Activated T-cell treated with anti-CD3 and anti-CD28 coated beads, Interleukin-2, amount 50 U/mL, for 1 hour (primary cell): Measurements from ENCODE around the gene RIF1.
A peak's percentile ranks its signal among the peaks of the same experiment; 100 is the strongest.

Source experiments
- DNase-seq: peaks from one replicate; pipeline ENCODE4 v3.0.0-alpha.2; 2020

Gene RIF1, protein sequence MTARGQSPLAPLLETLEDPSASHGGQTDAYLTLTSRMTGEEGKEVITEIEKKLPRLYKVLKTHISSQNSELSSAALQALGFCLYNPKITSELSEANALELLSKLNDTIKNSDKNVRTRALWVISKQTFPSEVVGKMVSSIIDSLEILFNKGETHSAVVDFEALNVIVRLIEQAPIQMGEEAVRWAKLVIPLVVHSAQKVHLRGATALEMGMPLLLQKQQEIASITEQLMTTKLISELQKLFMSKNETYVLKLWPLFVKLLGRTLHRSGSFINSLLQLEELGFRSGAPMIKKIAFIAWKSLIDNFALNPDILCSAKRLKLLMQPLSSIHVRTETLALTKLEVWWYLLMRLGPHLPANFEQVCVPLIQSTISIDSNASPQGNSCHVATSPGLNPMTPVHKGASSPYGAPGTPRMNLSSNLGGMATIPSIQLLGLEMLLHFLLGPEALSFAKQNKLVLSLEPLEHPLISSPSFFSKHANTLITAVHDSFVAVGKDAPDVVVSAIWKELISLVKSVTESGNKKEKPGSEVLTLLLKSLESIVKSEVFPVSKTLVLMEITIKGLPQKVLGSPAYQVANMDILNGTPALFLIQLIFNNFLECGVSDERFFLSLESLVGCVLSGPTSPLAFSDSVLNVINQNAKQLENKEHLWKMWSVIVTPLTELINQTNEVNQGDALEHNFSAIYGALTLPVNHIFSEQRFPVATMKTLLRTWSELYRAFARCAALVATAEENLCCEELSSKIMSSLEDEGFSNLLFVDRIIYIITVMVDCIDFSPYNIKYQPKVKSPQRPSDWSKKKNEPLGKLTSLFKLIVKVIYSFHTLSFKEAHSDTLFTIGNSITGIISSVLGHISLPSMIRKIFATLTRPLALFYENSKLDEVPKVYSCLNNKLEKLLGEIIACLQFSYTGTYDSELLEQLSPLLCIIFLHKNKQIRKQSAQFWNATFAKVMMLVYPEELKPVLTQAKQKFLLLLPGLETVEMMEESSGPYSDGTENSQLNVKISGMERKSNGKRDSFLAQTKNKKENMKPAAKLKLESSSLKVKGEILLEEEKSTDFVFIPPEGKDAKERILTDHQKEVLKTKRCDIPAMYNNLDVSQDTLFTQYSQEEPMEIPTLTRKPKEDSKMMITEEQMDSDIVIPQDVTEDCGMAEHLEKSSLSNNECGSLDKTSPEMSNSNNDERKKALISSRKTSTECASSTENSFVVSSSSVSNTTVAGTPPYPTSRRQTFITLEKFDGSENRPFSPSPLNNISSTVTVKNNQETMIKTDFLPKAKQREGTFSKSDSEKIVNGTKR (N-terminal part only)

DNA sequence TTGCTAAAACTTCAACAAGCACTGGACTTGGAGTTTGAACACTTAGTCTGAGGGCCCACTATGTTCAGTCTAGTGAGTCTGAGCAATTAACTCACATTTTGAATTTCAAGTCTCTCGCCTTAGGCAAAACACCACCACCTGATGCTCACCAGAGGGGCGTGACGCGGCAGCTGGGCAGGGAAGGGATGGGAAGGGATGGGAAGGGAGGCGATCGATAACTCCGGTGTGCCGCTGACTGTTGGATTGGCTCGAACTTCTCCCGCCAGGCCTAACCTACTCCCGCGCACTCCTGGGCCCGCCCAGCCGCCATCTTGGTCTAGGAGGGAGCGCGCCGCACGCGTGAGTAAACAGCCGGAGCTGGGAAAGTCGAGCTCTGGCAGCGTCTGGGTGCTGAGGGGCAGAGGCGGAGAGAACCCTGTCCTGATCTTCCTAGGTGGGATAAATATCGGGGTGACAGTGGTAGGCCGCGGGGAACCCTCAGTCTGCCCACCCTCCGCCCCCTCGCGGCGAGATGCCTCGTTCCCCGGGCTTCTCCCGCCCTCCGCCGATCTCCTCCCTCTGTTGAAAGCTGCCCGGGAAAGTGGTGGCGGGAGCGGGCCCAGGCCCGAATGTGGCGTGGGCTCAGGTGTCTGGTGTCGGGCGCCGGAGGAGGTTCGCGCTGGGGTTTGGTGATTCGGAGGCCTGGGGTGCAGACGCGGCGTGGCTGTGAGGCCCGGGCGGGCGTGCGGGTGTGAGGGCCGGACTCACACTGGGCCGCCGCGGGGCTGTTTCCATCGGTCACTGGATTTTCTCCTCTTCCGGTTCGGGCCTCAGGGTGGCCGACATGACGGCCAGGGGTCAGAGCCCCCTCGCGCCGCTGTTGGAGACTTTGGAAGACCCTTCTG lies at the start of gene RIF1:
Gene RIF1 (plus strand): TSS at position 302 of the 884 bp plus-strand sequence. CDS start 522 bp downstream, at position 824.
- peak; percentile 80 for DNase-seq

DNA sequence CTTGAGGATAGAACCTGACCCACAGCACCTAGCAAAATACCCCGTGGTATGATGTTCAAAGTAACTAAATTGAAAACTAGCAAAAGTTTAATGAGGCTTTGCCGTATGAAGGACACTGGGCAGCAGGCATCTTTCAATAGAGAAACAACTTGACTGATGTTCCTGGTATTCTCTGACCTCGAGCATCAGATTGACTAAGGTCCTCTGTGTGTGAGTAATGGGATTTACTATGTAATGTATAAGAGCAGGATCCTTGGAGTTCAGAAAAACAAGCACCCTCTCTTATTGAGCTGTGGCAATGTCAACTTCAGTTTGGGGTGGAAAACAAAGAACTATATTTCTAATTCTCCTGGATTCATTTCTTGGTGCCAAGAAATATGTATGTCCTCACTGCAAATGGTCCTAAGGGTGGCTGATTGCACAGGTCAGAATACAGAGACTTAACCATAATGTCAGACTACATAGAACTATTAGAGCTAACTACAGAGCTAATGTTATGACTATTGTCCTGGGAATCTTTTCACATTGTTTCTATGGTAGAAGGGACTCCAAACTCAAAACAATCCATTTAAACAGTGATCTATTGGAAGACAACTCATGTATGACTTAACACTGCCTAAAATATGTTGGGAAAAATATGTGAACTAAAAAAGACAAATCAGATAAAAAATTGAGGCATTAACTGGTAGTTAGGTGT lies 47.9 kb upstream of the RIF1 start:
- no peak for DNase-seq

DNA sequence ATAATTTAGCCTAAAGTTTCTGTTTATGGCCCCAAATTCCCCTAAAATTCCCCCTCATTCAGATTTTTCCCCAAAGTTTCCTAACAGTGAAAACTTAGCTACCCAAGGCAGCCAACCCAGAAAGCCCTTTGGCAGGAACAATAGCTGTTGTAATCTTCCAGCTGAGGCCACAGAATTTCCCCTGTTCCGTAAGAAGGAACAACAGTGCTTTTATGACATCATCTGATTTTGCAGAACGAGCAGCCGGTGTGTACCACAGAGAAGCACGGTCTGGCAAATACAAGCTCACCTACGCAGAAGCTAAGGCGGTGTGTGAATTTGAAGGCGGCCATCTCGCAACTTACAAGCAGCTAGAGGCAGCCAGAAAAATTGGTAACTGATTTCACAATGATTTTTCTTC lies 46.0 kb upstream of the RIF1 start:
- no peak for DNase-seq

DNA sequence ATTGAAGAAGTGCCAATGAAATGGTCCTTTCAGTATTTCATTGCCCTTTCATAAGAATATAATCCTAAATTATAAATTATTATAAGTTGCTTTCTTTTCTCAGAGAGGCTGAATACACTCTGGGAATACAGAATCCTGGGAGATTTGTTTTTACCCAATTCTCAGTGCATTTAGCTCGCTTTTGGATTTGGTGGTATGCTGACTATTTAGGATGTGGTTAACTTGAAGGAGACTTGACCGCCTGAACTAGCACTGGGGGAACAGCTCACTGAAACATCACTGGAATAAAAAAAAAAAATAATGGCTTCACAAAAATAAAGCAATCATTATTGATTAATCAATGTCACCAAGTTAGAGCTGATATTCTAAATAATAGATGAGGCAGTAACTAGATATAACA lies 42.1 kb upstream of the RIF1 start:
- DNase-seq = no peak

DNA sequence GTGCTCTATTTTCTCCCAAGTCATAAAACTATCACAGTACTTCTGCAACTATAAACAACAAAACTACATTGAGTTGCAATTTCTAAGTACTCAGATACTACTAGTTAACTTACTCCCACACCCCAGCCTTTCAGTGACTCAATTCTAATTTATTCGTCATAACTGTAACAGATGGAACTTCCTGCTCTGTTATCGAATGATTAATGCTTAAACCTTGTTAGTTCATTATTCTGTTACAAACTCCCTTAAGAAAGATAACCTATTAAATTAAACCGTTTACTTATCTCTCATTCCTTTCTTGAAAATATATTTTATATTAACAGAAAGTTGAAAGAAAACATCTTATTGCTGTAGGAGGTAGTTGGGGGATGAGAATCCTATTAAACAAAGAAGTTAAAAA lies 35.3 kb upstream of the RIF1 start:
- no peak for DNase-seq

DNA sequence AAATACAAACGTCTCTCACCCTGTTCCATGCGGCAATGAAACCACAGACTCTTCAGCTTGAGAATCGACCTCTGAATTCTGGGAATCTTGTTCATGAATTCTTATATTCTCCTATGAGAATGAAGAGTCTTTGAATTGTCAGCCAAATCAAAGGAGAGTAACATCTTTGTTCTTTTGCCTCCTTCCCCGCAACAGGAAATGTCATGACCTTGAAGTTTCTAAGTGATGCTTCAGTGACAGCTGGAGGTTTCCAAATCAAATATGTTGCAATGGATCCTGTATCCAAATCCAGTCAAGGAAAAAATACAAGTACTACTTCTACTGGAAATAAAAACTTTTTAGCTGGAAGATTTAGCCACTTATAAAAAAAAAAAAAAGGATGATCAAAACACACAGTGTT lies 30.5 kb upstream of the RIF1 start:
- no peak for DNase-seq

DNA sequence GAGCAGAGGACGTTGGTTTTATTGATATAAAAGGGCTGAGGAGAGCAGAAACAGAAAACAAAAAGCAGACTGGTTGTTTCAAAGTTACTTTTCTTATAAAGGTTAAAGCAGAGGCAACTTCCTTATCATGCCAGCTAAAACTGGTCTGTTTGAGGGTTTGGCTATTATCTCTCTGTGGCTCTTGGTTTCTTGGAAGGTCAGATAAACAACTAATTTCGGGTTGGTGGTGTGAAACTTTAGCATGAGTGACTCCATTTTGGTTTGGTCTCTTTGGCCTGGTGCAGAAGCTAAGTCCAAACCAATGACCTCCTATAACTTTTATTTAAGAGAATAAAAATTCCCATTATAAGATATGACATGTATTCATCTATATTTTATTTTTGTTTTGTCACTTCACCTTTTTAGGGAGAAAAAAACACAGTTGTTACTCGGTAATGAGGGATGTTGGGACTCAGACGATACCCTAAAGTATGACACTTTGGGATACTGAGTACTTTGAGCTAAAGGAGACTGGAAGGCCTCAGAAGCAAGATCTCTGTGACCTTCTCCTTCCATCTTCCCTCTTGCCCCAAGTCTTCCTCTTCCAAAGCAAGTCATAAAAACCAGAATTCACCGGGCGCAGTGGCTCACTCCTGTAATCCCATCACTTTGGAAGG lies 29.0 kb upstream of the RIF1 start:
- no peak for DNase-seq

DNA sequence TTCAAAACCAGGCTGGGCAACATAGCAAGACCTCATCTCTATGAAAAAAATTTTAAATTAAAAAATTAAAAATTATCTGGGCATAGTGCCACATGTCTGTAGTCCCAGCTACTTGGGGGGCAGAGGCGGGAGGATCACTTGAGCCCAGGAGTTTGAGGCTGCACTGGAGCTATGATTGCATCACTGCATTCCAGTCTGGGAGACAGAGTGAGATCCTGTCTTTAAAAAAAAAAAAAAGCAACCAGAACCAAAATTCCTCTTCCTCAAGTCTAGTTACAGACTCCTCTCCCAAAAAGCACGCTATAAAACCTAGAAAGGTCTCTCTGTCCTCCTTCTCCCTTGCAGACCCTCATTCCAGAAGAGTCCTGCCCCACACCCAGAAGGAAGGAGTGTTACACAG lies 28.4 kb upstream of the RIF1 start:
- no peak for DNase-seq

DNA sequence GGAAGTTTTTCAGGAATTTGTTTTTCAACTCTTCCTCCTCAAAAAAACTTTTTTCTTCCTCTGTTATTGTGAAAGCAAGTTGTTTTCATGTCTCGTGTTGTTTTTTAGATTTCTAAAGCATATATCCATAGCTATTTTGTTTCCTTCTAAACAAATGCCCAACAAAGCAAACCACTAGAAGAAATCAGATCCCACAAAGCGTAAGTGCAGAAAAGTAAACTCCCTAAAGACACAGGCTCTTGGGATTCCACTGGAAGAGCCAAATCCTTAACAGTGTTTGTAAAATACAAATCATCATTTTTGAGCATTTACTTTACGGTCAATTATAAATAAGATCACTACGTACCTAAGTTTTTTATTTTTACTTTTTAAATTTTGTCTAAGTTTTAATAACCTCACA lies 21.7 kb upstream of the RIF1 start:
- DNase-seq = no peak

DNA sequence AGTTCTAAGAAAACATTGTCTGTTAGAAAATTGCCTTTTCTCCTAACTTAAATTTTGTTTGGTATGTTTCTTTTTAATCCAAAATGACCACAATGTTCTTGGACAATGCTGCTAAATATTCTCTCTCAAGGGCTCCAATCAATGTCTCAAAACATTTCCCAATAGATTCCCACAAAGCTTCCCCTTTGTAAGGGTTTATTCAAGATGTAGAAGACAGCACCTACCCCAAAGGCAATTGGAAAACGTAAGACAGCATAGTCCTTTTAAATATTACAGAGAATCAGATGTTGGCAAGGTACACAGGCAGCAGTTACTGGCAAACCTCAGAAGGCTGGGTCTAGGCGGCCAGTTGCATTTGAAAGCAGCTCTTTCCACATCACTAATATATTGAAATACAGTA lies 18.3 kb upstream of the RIF1 start:
- no peak for DNase-seq

DNA sequence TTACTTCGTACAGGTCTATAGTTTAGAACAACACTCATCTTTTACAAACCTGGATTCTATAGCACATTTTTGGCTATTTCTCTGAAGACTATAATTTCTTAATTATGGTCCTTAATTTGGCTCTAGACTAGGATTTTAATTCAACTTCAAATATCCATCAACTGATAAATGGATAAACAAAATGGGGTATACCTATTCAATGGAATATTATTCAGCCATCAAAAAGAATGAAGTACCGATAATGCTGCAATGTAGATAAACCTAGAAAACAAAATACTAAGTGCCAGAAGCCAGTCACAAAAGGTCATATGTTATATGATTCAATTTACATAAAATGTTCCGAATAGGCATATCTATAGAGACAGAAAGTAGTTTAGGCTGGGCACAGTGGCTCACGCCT lies 15.2 kb upstream of the RIF1 start:
- no peak for DNase-seq

DNA sequence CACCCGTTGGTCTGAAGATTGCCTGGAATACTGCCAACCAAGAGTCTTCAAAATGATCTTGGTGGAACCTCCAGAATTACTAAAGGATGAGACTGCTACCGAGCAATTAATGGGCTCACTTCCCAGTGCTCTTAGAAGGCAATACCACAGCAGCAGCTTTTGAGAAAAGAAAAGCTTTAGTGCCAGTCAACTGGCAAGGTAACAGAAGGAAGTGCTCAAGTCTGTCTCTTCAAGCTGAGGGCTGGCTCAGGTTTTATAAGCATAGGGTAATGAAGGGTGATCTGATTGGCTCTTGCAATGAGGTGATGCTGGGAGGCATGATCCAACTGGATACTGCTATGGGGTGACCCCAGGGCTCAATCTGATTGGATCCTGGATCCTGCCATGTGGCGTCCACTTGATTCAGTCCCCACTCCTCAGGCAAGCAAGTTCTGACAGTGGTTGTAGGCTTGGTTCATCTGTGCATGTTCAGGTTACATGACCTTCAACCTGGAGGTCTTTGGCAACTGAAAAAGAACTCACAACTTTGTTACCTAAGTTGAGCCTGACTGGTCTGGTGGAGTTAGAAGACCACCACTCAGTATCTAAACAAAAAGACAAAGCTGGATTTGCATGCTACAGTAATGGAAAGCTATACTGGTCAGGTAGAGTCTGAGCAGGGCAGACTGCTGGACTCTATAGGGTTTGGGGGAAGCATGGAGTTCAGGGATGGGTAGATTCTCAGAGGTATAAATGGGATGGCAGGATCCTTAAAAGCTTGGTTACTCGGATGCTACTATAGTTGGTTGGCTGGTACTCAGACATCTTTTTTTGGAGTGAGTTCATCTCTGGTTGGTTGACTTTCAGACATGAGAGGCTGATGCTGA lies 14.0 kb upstream of the RIF1 start:
- no peak for DNase-seq

DNA sequence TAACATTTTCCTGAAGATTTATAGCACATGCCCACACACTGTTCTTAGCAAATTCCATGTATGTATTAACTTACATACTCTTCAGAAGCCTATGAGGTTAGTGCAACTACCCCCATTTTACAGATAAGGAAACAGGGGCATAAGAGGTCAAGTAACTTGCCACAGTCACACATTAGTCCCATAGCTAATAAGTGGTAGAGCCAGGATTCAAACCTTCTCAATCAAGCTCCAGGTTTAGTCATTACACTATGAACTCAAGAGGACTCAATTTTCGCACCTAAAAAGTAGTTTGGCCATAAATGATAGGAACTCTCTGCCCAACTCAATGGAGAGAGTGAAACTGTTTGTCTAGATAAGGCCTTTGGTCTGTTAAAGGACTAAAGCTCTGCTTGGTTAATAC lies 9.7 kb upstream of the RIF1 start:
- DNase-seq = no peak

DNA sequence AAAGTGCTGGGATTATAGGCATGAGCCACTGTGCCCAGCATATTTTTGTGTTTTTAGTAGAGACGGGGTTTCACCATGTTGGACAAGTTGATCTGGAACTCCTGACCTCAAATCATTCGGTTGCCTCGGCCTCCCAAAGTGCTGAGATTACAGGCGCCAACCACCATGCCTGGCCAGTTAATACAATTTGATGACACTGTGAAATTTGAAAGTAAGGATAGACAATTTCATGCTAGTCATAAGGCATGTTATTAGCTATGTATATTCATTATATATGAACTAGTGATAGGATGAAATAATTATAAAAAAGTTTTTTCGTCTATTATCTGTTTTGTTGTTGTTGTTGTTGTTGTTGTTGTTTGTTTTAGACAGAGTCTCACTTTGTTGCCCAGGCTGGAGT lies 8.6 kb upstream of the RIF1 start:
- no peak for DNase-seq

DNA sequence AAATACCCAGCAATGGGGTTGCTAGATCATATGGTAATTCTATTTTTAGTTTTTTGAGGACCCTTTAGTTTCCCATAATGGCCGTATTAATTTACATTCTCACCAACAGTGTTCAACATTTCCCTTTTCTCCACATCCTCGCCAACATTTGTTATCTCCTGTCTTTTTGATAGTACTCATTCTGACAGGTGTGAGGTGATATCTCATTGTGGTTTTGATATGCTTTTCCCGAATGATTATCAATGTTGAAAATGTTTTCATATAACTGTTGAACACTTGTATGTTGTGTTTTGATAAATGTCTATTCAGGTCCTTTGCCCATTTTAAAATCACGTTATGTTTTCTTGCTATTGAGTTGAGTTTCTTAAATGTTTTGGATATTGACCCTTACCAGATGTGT lies 5.8 kb upstream of the RIF1 start:
- no peak for DNase-seq

DNA sequence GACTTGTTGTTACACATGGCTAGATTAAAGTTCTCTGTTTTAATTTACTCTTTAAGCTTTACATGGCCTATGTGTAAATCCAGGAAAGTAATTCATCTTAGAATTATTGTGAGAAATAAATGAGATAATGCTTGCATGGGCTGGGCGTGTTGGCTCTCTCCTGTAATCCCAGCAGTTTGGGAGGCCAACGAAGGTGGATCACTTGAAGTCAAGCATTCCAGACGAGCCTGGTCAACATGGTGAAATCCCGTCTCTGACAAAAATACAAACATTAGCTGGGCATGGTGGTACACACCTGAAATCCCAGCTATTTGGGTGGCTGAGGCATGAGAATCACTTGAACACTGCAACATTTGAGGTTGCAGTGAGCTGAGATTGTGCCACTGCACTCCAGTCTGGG lies 4.3 kb upstream of the RIF1 start:
- no peak for DNase-seq

DNA sequence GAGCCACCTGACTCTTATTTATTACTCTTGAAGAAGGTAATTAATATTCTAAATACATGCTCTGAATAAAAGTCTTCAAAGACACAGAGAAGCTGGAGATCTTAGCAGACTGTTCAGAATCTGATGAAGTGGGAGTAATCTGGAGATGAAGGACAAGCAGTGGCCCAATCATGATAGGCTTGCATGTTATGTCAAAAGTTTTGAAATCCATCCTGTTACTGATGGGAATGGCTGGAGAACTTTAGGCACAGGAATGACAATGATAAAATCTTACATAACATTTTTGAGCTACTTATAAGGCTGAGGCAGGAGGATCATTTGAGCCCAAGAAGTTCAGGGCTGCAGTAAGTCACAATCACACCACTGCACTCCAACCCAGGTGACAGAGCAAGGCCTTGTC lies 2.4 kb upstream of the RIF1 start:
- DNase-seq = no peak

DNA sequence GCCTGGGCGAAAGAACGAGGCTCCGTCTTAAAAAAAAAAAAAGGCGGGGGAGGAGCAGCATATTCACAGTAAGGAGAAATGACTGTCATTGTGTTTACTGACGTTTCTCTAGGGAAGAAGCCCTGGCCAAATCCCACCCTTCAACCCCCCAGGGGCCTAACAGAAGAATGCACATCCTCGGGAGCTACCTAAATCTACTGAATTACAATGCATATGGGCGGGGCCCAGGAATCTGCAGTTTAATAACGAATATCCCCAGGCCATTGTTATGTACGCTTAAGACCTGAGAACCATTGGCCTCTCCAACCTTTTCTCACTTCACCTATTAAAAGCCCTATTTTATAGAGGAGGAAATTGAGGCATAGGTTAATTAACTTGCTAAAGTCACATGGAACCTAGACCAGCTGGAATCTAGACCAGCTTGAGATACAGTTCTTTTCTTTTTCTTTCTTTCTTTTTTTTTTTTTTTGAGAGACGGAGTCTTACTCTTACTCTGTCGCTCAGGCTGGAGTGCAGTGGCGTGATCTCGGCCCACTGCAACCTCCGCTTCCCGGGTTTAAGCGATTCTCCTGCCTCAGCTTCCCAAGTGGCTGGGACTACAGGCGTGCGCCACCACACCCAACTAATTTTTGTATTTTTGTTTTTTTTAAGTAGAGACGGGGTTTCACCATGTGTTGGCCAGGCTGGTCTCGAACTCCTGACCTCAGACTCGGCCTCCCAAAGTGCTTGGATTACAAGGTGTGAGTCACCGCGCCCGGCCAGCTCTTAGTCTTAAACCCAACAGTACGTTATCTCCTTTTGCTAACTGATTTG lies 708 bp upstream of the RIF1 start:
- no peak for DNase-seq

DNA sequence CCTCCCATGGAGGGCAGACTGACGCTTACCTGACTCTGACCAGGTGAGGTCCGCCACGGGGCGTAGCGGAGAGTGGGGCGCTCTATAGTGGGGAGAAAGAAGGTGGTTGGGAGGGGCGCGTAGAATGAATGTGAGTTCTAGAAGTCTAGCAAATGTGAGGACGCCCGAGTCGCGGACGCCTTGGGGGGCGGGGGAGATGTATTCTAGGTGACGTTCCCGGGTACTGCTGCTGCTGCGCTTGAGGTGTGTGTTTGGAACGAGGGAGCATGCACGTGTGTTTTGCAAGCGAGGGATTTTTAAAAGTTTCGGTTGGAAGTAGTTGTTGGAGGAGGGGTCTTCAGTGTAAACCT lies 758 bp downstream of the RIF1 start:
- DNase-seq = peak; percentile 53
